Subcutaneous adipose tissue (tissue), 4 donors: ENCODE data around the gene PDIA4. TPM values are rescaled to one million over a fixed set of nuclear protein-coding genes. Genes with fewer than 3 reads are reported as not detected.

Source experiments
- total RNA-seq, 4 donors: library from RNA; depleted of rRNA; stranded (reverse); fragments of >200 nt; gene quantifications; one replicate each; pipeline ENCODE4 v1.1.0, GENCODE V29; 2016
- TF ChIP-seq, protein P1 (sequence below): fragments of 450-650 bp; IDR thresholded peaks from one replicate; pipeline ENCODE4 v1.5.1; 2016; ENCODE audit warnings: low read depth, mild to moderate bottlenecking, control low read depth, antibody characterized with exemption, moderate library complexity

PDIA4 gene
- total RNA-seq, 4 donors from 2014 or later: 27.9 to 72.4 (median 56.3) TPM

DNA sequence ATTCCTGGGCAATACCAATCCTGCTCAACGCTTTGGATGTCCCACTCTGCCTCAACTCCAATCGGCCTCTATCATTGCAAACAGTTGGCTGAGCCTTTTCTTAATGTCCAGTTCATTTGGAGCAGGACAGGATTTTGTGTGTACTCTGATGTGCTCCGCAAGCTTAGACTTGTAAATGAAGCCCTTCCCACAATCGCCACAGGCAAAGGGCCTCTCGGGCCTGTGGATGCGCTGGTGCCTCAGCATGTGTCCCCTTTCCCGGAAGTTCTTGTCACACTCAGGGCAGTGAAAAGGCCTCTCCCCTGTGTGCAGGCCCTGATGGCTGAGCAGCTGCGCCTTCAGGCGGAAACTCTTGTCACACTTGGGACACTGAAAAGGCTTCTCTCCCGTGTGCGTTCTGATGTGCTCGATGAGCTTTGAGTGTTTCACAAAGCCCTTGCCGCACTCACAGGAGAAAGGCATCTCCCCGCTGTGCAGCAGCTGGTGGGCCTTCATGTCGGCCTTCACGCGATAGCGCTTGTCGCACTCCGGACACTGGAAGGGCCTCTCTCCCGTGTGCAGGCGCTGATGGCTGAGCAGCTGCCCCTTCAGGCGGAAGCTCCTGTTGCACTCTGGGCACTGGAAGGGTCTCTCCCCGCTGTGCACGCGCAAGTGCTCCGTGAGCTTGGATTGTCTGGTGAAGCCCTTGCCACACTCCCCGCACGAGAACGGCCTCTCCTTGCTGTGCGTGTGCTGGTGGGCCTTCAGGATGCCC, 42.2 kb upstream of the PDIA4 start:
- TF ChIP-seq, protein P1, sequence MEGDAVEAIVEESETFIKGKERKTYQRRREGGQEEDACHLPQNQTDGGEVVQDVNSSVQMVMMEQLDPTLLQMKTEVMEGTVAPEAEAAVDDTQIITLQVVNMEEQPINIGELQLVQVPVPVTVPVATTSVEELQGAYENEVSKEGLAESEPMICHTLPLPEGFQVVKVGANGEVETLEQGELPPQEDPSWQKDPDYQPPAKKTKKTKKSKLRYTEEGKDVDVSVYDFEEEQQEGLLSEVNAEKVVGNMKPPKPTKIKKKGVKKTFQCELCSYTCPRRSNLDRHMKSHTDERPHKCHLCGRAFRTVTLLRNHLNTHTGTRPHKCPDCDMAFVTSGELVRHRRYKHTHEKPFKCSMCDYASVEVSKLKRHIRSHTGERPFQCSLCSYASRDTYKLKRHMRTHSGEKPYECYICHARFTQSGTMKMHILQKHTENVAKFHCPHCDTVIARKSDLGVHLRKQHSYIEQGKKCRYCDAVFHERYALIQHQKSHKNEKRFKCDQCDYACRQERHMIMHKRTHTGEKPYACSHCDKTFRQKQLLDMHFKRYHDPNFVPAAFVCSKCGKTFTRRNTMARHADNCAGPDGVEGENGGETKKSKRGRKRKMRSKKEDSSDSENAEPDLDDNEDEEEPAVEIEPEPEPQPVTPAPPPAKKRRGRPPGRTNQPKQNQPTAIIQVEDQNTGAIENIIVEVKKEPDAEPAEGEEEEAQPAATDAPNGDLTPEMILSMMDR: no peak

DNA sequence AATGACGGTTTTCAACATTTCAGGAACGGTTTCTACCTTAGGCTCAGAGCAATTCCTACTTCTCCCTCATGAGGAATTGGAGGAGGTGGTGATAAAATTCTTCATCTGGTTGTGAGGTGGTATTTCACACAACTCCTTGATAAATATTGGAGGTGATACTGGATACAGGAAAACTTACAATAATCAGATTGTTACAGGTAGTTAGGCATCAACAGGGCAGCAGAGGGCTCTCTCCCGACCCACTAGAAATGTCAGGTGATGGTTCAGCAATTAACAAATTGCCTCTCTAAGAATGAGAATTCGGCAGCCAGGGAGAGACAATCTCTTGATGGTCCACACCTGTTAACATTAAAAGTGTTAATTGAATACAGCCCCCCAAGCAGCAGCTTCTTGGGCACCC, 39.6 kb upstream of the PDIA4 start:
- TF ChIP-seq, protein P1: no peak

DNA sequence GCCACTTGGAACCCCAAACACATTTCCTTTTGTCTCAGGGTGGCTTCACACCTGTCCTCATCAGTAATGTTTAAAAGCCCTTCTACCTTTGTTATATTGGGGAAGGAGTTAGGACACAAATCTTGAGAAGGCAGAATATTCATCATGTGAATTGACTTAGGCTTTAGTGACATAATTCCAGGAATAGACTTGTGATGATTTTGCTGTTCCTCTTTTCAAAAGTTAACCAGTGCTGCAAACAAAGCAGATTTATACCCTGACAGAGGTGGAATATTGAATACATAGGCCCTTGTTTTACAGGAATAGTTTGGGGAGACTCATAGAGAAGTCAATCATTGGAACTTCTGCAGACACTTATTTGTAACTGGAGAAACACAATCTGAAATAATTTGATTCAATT, 35.2 kb upstream of the PDIA4 start:
- TF ChIP-seq, protein P1: no peak

DNA sequence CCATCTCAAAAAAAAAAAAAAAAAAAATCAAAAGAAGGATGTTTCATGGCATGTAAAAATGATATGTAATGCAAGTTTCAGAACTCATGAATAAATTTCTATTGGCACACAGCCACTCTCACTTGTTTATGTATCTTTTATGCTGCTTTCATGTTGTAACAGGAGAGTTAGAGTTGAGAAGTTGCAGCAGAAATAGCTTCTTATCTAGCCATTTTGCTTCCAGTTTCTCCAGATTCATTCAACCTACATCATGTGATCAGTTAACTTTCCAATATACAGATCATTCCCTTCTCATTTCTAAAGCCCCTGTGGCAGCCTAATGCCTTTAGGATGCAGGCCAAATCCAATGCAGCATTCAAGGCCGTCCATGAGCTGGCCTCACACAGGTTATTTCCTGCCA, 31.9 kb upstream of the PDIA4 start:
- TF ChIP-seq, protein P1: no peak

DNA sequence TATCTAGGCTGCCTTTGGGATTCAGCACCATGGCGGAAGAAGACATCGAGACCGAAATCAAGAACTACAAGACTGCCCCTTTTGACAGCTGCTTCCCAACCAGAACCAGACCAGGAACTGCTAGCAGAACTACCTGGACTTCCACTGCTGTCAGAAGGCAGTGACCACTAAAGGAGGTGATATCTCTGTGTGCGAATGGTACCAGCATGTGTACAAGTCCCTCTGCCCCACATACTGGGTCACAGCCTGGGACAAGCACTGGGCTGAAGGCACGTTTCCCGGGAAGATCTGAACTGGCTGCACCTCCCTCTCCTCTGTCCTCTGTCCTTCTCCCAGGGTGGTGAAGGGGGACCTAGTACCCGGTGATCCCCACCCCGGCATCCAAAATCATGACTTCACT, 25.6 kb upstream of the PDIA4 start:
- TF ChIP-seq, protein P1: no peak

DNA sequence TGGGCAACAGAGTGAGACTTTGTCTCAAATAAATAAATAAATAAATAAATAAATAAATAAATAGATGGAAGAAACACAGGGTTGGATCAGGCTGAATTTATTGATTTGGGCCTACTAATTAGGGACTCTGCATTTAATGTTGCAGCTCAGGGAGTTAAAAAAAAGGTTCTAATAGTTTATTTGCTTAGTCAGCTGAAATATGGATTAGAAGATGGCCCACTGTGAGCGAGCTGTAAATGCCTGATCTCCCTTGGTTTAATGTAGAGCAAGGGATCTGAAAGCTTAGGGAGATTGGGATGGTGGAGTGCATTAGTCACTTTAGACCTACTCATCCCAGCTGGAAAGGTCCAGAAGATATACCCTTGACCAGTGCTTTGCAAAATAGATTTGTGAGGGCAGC, 25.1 kb upstream of the PDIA4 start:
- TF ChIP-seq, protein P1: no peak

DNA sequence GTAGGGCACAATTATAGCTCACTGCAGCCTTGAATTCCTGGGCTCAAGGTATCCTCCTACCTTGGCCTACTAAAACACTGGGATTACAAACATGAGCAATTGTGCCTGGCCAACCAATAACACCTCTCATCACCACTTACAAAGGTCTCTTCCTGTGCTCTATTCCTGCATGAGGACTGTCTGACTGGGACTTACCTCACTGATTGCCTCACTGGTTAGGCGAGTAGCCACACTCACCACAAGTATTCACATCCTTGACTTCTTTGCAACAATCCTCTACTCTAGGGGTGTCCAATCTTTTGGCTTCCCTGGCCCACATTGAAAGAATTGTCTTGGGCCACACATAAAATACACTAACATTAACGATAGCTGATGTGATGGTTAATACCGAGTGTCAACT, 22.6 kb upstream of the PDIA4 start:
- TF ChIP-seq, protein P1: no peak
